HG02763 (cell line): ENCODE data around the gene ART1.
"Not testable (repeated sequence)": the region's sequence is repeated elsewhere in the genome, so short reads cannot be mapped to it uniquely, and the experiment has no call there.

Source experiments
- ATAC-seq: cut with Tn5 transposase; IDR thresholded peaks from one replicate; pipeline ENCODE4 v1.9.1; 2021; ENCODE audit warnings: mild to moderate bottlenecking, moderate library complexity; ENCODE audit not compliant: unreplicated experiment

Gene ART1

GRCh38 chr11:3631331-3631730 lies 13.6 kb upstream of the ART1 start:
- ATAC-seq: no peak

- ATAC-seq: no peak
Observed at GRCh38 chr11:3632070-3632660, 12.8 kb upstream of the ART1 start.

GRCh38 chr11:3635641-3636375 lies 9.1 kb upstream of the ART1 start:
- ATAC-seq: no peak

- no peak for ATAC-seq
Observed at GRCh38 chr11:3637201-3637600, 7.7 kb upstream of the ART1 start.

- no peak for ATAC-seq
Observed at GRCh38 chr11:3638513-3638912, 6.4 kb upstream of the ART1 start.

GRCh38 chr11:3639841-3640240 lies 5.1 kb upstream of the ART1 start:
- ATAC-seq: no peak

- no peak for ATAC-seq
Observed at GRCh38 chr11:3641191-3641590, 3.7 kb upstream of the ART1 start.

- no peak for ATAC-seq
Observed at GRCh38 chr11:3641701-3642070, 3.2 kb upstream of the ART1 start, which contains the start of gene ART5. TSS of gene ART5 (minus strand) at chr11:3641992. CDS start at chr11:3641862, 130 bp downstream.

- no peak for ATAC-seq
Observed at GRCh38 chr11:3642071-3642951, 2.6 kb upstream of the ART1 start.

- not testable (repeated sequence) for ATAC-seq
Observed at GRCh38 chr11:3643102-3643546, 1.8 kb upstream of the ART1 start.

- ATAC-seq: no peak
Observed at GRCh38 chr11:3645552-3645951, 624 bp downstream of the ART1 start.

- not testable (repeated sequence) for ATAC-seq
Observed at GRCh38 chr11:3648843-3649242, 3.9 kb downstream of the ART1 start.

GRCh38 chr11:3649374-3649773 lies 4.4 kb downstream of the ART1 start:
- ATAC-seq: not testable (repeated sequence)

- not testable (repeated sequence) for ATAC-seq
Observed at GRCh38 chr11:3652514-3652913, 7.6 kb downstream of the ART1 start.

- ATAC-seq: no peak
Observed at GRCh38 chr11:3655547-3655946, 10.6 kb downstream of the ART1 start.

- ATAC-seq: not testable (repeated sequence)
Observed at GRCh38 chr11:3657331-3657730, 12.4 kb downstream of the ART1 start.

GRCh38 chr11:3658252-3658651 lies 13.3 kb downstream of the ART1 start:
- ATAC-seq: no peak

- ATAC-seq: no peak
Observed at GRCh38 chr11:3659595-3660515, 14.9 kb downstream of the ART1 start.

GRCh38 chr11:3660960-3661359 lies 16.0 kb downstream of the ART1 start:
- no peak for ATAC-seq

- ATAC-seq: no peak
Observed at GRCh38 chr11:3662856-3663255, 17.9 kb downstream of the ART1 start.
